Psoas muscle (tissue), 8 donors: Measurements from ENCODE around the gene PGM5. TPM values are rescaled to one million over a fixed set of nuclear protein-coding genes. Genes with fewer than 3 reads are reported as not detected.

ENCODE experiments used
- ATAC-seq, 4 donors: fragments of 200-7000 bp; cut with Tn5 transposase; one replicate each; pipeline ENCODE4 v1.9.1; 2020; ENCODE audit warnings: moderate library complexity in 3 of 4, mild to moderate bottlenecking in 2 of 4
- DNase-seq, 2 donors: peaks; one replicate each; pipeline ENCODE4 v3.0.0-alpha.2; 2020
- H3K27ac ChIP-seq: fragments of 200-600 bp; one replicate; pipeline ENCODE4 v1.8.0; 2022
- H3K27me3 ChIP-seq, 3 donors: fragments of 200-600 bp in 1 of 3; one replicate each; pipeline versions ENCODE4 v1.6.1 to v1.8.0; 2013 to 2022; ENCODE audit warnings: low read length in 2 of 3, mild to moderate bottlenecking in 2 of 3, moderate library complexity in 1 of 3; ENCODE audit not compliant: insufficient read depth in 3 of 3
- H3K36me3 ChIP-seq, 2 donors: fragments of 200-600 bp in 1 of 2; one replicate each; pipeline versions ENCODE4 v1.6.1 to v1.8.0; 2013 to 2022; ENCODE audit warnings: low read depth in 1 of 2, mild to moderate bottlenecking in 1 of 2, moderate library complexity in 1 of 2; ENCODE audit not compliant: insufficient read depth in 1 of 2
- H3K4me1 ChIP-seq: fragments of 200-600 bp; one replicate; pipeline ENCODE4 v1.8.0; 2022
- H3K4me3 ChIP-seq: fragments of 200-600 bp; one replicate; pipeline ENCODE4 v1.8.0; 2022; ENCODE audit warnings: mild to moderate bottlenecking
- H3K9me3 ChIP-seq: fragments of 200-600 bp; one replicate; pipeline ENCODE4 v1.8.0; 2022
- CTCF ChIP-seq: fragments of 200-600 bp; IDR thresholded peaks from one replicate; pipeline ENCODE4 v1.8.0; 2022; ENCODE audit warnings: antibody characterized with exemption
- WGBS, 3 donors: extraction: QIAGEN DNeasy Blood & Tissue Kit; methylation state at CpG; one replicate each; pipeline versions ENCODE4 v1.1.6 to v1.1.7; 2013; 5-methylcytosine and 5-hydroxymethylcytosine counted together
- intact Hi-C, 2 donors: fragments of 100-400 bp; cut with DNase I; formaldehyde crosslinking; loops; one replicate each; pipeline versions ENCODE4 v1.11.0 to v1.14.2; 2022
- polyA plus RNA-seq, 3 donors: library from polyadenylated mRNA; stranded (reverse); fragments of 200-250 nt; gene quantifications; one replicate each; pipeline ENCODE4 v1.2.3, GENCODE V29; 2013
- total RNA-seq, 4 donors: library from RNA; stranded (reverse); fragmentation: NEBNext Ultra II Directional in 2 of 4; extraction: Animal tissue kit (Norgen Biotek cat#: 25700) in 2 of 4; gene quantifications; one replicate each; pipeline versions ENCODE4 v1.2.1 to v1.2.4, GENCODE V29; 2021 to 2023
- donor health status: healthy with polysubstance abuse.
- donor health status: DM: no; HTN: no; CAD: no; lungs with moderate emphysema.
- donor health status: Bipolar disorder and iron deficiency.
- donor health status: healthy.
- donor health status: DM: yes; HTN: yes; CAD: no.
- donor health status: DM: no; HTN: no; CAD: no.
- donor health status: DM: no; HTN: no; CAD: no.
- donor health status: DM: yes; HTN: yes; CAD: no.

PGM5 gene
- total and polyA plus RNA-seq, 7 donors, result 3.7 to 54.2 (median 15.0) TPM

- no peaks in the 10 kb centered on the region for H3K9me3 ChIP-seq
- no peaks in the 10 kb centered on the region for H3K27me3 ChIP-seq
- intact Hi-C loops, result no loop called here
- peaks cover 6% of the 10 kb centered on the region for H3K4me1 ChIP-seq
- DNase-seq (peak; percentile 23 to 58), ATAC-seq (peak; percentile 92 to 98 (median 96))
- no peak overlapping the region for H3K4me3 ChIP-seq
- H3K27ac ChIP-seq, result peak overlapping the region; percentile 60
- no peaks in the 10 kb centered on the region for H3K36me3 ChIP-seq
- TF ChIP-seq CTCF, result no peak
- WGBS, 3 donors, result 73 to 90% (median 82%) methylated on average over 4 of the region's 4 CpGs
These were observed 159.1 kb downstream of the PGM5 start for GRCh38 chr9:68515326-68516017.

GRCh38 chr9:68522131-68522530 is 165.7 kb downstream of the PGM5 start:
- Histone ChIP-seq H3K4me3 (no peak overlapping the region), H3K27me3 (no peaks in the 10 kb centered on the region), H3K27ac (no peak overlapping the region), H3K9me3 (no peaks in the 10 kb centered on the region), H3K36me3 (no peaks in the 10 kb centered on the region), H3K4me1 (no peaks in the 10 kb centered on the region)
- DNase-seq (no peak), ATAC-seq (no peak)
- WGBS, 3 donors, result 62 to 72% (median 70%) methylated on average over 4 of the region's 4 CpGs
- no peak for TF ChIP-seq CTCF
- intact Hi-C loops, result no loop called here

GRCh38 chr9:68522954-68523353 is 166.5 kb downstream of the PGM5 start:
- DNase-seq, result no peak
- Histone ChIP-seq H3K27me3 (no peaks in the 10 kb centered on the region), H3K4me1 (no peaks in the 10 kb centered on the region), H3K36me3 (no peaks in the 10 kb centered on the region), H3K9me3 (no peaks in the 10 kb centered on the region), H3K27ac (no peak overlapping the region), H3K4me3 (no peak overlapping the region)
- no peak for ATAC-seq
- WGBS, 3 donors, result 80 to 87% (median 85%) methylated on average over 3 of the region's 3 CpGs
- intact Hi-C loops, result no loop called here
- TF ChIP-seq CTCF, result no peak

GRCh38 chr9:68523367-68523936 is 167.0 kb downstream of the PGM5 start:
- intact Hi-C loops, result no loop called here
- Histone ChIP-seq H3K4me1 (no peaks in the 10 kb centered on the region), H3K9me3 (no peaks in the 10 kb centered on the region), H3K27ac (no peak overlapping the region), H3K4me3 (no peak overlapping the region), H3K27me3 (no peaks in the 10 kb centered on the region), H3K36me3 (no peaks in the 10 kb centered on the region)
- no peak for DNase-seq
- ATAC-seq, result no peak
- TF ChIP-seq CTCF, result no peak
- WGBS, 3 donors, result 81 to 92% (median 92%) methylated on average over 4 of the region's 4 CpGs

- WGBS, 3 donors, result 15 to 19% (median 18%) methylated on average over 7 of the region's 7 CpGs
- H3K4me1 ChIP-seq, result peaks cover 8% of the 10 kb centered on the region
These were observed 174.2 kb downstream of the PGM5 start for GRCh38 chr9:68530618-68531017.

More at GRCh38 chr9:68530618-68531017, 174.2 kb downstream of the PGM5 start:
- Histone ChIP-seq H3K27ac (no peak overlapping the region), H3K36me3 (no peaks in the 10 kb centered on the region), H3K9me3 (no peaks in the 10 kb centered on the region), H3K27me3 (no peaks in the 10 kb centered on the region), H3K4me3 (no peak overlapping the region)
- DNase-seq, result peak; percentile 50 to 79
- peak; percentile 57 to 96 (median 91) for ATAC-seq
- intact Hi-C loops, result no loop called here
- no peak for TF ChIP-seq CTCF
